ENCODE measurements around the gene MSLN. TPM values are rescaled to one million over a fixed set of nuclear protein-coding genes. Genes with fewer than 3 reads are reported as not detected.

The MSLN gene
- total RNA-seq, 1 experiment from 2014 or later: not detected

- DNase-seq (ENCODE audit: low spot score): peak; percentile 53
- peaks cover 8% of the 10 kb centered on the region for H3K4me1 ChIP-seq (ENCODE audit: insufficient read depth, low read length, poor library complexity, severe bottlenecking)
- no peak for TF ChIP-seq EZH2 (IDR thresholded peaks at IDR 0.05; ENCODE audit: borderline replicate concordance, low read depth, low read length, poor library complexity, severe bottlenecking)
- TF ChIP-seq, protein P1, sequence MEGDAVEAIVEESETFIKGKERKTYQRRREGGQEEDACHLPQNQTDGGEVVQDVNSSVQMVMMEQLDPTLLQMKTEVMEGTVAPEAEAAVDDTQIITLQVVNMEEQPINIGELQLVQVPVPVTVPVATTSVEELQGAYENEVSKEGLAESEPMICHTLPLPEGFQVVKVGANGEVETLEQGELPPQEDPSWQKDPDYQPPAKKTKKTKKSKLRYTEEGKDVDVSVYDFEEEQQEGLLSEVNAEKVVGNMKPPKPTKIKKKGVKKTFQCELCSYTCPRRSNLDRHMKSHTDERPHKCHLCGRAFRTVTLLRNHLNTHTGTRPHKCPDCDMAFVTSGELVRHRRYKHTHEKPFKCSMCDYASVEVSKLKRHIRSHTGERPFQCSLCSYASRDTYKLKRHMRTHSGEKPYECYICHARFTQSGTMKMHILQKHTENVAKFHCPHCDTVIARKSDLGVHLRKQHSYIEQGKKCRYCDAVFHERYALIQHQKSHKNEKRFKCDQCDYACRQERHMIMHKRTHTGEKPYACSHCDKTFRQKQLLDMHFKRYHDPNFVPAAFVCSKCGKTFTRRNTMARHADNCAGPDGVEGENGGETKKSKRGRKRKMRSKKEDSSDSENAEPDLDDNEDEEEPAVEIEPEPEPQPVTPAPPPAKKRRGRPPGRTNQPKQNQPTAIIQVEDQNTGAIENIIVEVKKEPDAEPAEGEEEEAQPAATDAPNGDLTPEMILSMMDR (conservative IDR thresholded peaks at IDR 0.05; ENCODE audit: low read depth, low read length): peak; percentile 71
- BruUV-seq (replicated peaks): no TSS peak
- H3K4me3 ChIP-seq (ENCODE audit: low read depth, low read length, poor library complexity, severe bottlenecking): no peak overlapping the region
- peaks cover 19% of the 10 kb centered on the region for H3K36me3 ChIP-seq (ENCODE audit: insufficient read depth, low read length, poor library complexity, severe bottlenecking)
- no peaks in the 10 kb centered on the region for H3K9me3 ChIP-seq (ENCODE audit: low read depth, low read length, poor library complexity, severe bottlenecking)
- ChIA-PET POLR2A (ENCODE audit: low non-redundant PET) (interaction anchor here (0.6 kb wide), 1 partner anchor 256 kb away, joined by 3 read pairs; no protein-coding TSS in a partner anchor), CTCF (interaction anchor here (0.6 kb wide), 2 partner anchors 33 to 74 kb away, joined by 3 to 5 read pairs; no protein-coding TSS in a partner anchor)
- intact Hi-C loops (cut with micrococcal nuclease; ENCODE audit: unreplicated experiment): loop anchor here (5.0 kb wide), 1 partner anchor 74 kb away; no protein-coding TSS in a partner anchor
- no peak overlapping the region for H3K27ac ChIP-seq (ENCODE audit: low read depth, low read length, poor library complexity, severe bottlenecking)
- peaks cover 10% of the 10 kb centered on the region for H3K27me3 ChIP-seq (replicated peaks; ENCODE audit: insufficient read depth, low read depth, low read length, poor library complexity)
These were observed 25.3 kb downstream of the MSLN start for GRCh38 chr16:785563-786535.

DNA sequence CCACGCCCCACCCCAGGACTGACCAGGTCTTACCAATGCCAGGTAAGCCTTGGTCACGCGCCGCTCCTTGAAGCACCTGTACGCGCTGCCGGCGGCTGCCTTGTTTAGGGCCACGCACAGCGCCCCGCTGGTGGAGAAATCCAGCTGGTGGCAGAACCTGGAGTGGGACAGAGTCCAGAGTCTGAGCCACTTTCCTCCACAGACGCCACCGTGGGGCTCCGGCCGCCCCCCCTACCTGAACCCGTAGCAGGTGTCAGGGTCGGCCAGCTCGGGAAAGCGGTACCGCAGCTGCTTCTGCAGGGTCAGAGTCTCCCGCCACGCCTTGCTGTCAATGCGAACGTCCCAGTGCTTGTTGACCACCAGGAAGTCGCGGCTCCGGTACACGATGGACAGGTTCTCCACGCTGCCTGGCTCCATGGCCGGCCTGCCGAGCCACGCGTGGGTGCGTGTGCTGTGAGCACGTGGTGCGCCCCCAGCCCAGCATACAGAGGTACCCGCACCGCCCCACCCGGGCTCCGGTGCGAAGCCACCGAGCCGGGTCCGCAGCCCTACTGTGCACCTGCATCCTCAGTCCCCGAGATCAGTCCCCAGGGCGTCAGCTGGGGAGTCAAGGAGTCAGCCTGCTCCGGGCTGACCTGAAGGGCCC lies 26.9 kb downstream of the MSLN start:
- no peaks in the 10 kb centered on the region for H3K9me3 ChIP-seq (ENCODE audit: low read depth, low read length, poor library complexity, severe bottlenecking)
- H3K27me3 ChIP-seq (replicated peaks; ENCODE audit: insufficient read depth, low read depth, low read length, poor library complexity): peaks cover 10% of the 10 kb centered on the region
- intact Hi-C loops (cut with micrococcal nuclease; ENCODE audit: unreplicated experiment): loop anchor here (5.0 kb wide), 1 partner anchor 75 kb away; no protein-coding TSS in a partner anchor
- DNase-seq (ENCODE audit: low spot score): no peak
- H3K4me1 ChIP-seq (ENCODE audit: insufficient read depth, low read length, poor library complexity, severe bottlenecking): peaks cover 8% of the 10 kb centered on the region
- ChIA-PET POLR2A (ENCODE audit: low non-redundant PET) (no interaction called here), CTCF (interaction anchor here (1.4 kb wide), 1 partner anchor 68 kb away, joined by 5 read pairs; no protein-coding TSS in a partner anchor)
- TF ChIP-seq EZH2 (IDR thresholded peaks at IDR 0.05; ENCODE audit: borderline replicate concordance, low read depth, low read length, poor library complexity, severe bottlenecking): no peak
- TF ChIP-seq, protein P1 (conservative IDR thresholded peaks at IDR 0.05; ENCODE audit: low read depth, low read length): no peak
- peaks cover 34% of the 10 kb centered on the region for H3K36me3 ChIP-seq (ENCODE audit: insufficient read depth, low read length, poor library complexity, severe bottlenecking)
- no TSS peak for BruUV-seq (replicated peaks)
- peak overlapping the region; percentile 72 for H3K4me3 ChIP-seq (ENCODE audit: low read depth, low read length, poor library complexity, severe bottlenecking)
- peak overlapping the region; percentile 70 for H3K27ac ChIP-seq (ENCODE audit: low read depth, low read length, poor library complexity, severe bottlenecking)

- POLR2A ChIA-PET (ENCODE audit: low non-redundant PET): interaction anchor here (0.6 kb wide), 1 partner anchor 404 kb away, joined by 12 read pairs; no protein-coding TSS in a partner anchor
- H3K36me3 ChIP-seq (ENCODE audit: insufficient read depth, low read length, poor library complexity, severe bottlenecking): peaks cover 37% of the 10 kb centered on the region
- DNase-seq (ENCODE audit: low spot score): no peak
- peaks cover 8% of the 10 kb centered on the region for H3K4me1 ChIP-seq (ENCODE audit: insufficient read depth, low read length, poor library complexity, severe bottlenecking)
- BruUV-seq (replicated peaks): no TSS peak
- no peaks in the 10 kb centered on the region for H3K9me3 ChIP-seq (ENCODE audit: low read depth, low read length, poor library complexity, severe bottlenecking)
- TF ChIP-seq, protein P1 (conservative IDR thresholded peaks at IDR 0.05; ENCODE audit: low read depth, low read length): no peak
- TF ChIP-seq EZH2 (IDR thresholded peaks at IDR 0.05; ENCODE audit: borderline replicate concordance, low read depth, low read length, poor library complexity, severe bottlenecking): no peak
- H3K4me3 ChIP-seq (ENCODE audit: low read depth, low read length, poor library complexity, severe bottlenecking): peak within 1 kb of the TSS; percentile 72
- peak within 1 kb of the TSS; percentile 83 for H3K27ac ChIP-seq (ENCODE audit: low read depth, low read length, poor library complexity, severe bottlenecking)
- intact Hi-C loops (cut with micrococcal nuclease; ENCODE audit: unreplicated experiment): loop anchor here (5.0 kb wide), 1 partner anchor 76 kb away; no protein-coding TSS in a partner anchor
- peaks cover 6% of the 10 kb centered on the region for H3K27me3 ChIP-seq (replicated peaks; ENCODE audit: insufficient read depth, low read depth, low read length, poor library complexity)
- CTCF ChIA-PET: interaction anchor here (1.4 kb wide), 1 partner anchor 68 kb away, joined by 5 read pairs; no protein-coding TSS in a partner anchor
These were observed 27.5 kb downstream of the MSLN start, which contains the start of gene RPUSD1 for GRCh38 chr16:787978-788398. TSS of gene RPUSD1 (minus strand) at chr16:788381. CDS start at chr16:787737, 644 bp downstream.

Measured in A673 (cell line).